Transverse colon (tissue), 4 donors: ENCODE measurements around the gene STRIP2. TPM values are rescaled to one million over a fixed set of nuclear protein-coding genes. Genes with fewer than 3 reads are reported as not detected.

Experiments
- DNase-seq: peaks from one replicate; pipeline ENCODE4 v3.0.0-alpha.2; 2019
- H3K27ac ChIP-seq, 4 donors: fragments of 200-600 bp; sonication (generic); 2 replicates each; pipeline ENCODE4 v1.5.1; 2016 to 2018; ENCODE audit warnings: inconsistent platforms in 4 of 4
- H3K27me3 ChIP-seq: fragments of 200-600 bp; sonication (generic); 2 replicates; pipeline ENCODE4 v1.5.1; 2017; ENCODE audit warnings: inconsistent platforms
- H3K36me3 ChIP-seq, 4 donors: fragments of 200-600 bp; sonication (generic); 2 replicates each; pipeline ENCODE4 v1.5.1; 2017 to 2019; ENCODE audit warnings: inconsistent platforms in 4 of 4
- H3K4me1 ChIP-seq, 4 donors: fragments of 200-600 bp; sonication (generic); 2 replicates each; pipeline ENCODE4 v1.5.1; 2017 to 2020; ENCODE audit warnings: inconsistent platforms in 4 of 4
- H3K4me3 ChIP-seq, 4 donors: fragments of 200-600 bp; sonication (generic); 1 replicate in 1 of 4; 2 replicates in 3 of 4; pipeline versions ENCODE4 v1.5.1 to v1.6.1; 2017 to 2019; ENCODE audit warnings: inconsistent platforms in 4 of 4
- H3K9me3 ChIP-seq, 2 donors: fragments of 200-600 bp; sonication (generic); 2 replicates each; pipeline ENCODE4 v1.5.1; 2017 to 2019; ENCODE audit warnings: inconsistent platforms in 2 of 2
- CTCF ChIP-seq, 5 experiments: fragments of 200-600 bp in 3 of 5; fragments of 450-650 bp in 2 of 5; sonication (generic) in 3 of 5; IDR thresholded peaks; 1 replicate in 2 of 5; 2 replicates in 3 of 5; pipeline ENCODE4 v1.5.1; 2016 to 2017; ENCODE audit warnings: antibody characterized with exemption in 5 of 5, inconsistent platforms in 3 of 5, mild to moderate bottlenecking in 2 of 5, moderate library complexity in 1 of 5
- EP300 ChIP-seq: sonication (generic); formaldehyde crosslinking; IDR thresholded peaks from one replicate; pipeline ENCODE4 v1.6.1; 2017; ENCODE audit warnings: antibody characterized with exemption, low read depth
- POLR2A ChIP-seq: fragments of 450-650 bp; IDR thresholded peaks from one replicate; pipeline ENCODE4 v1.6.1; 2016; ENCODE audit warnings: antibody characterized with exemption, mild to moderate bottlenecking, moderate library complexity
- POLR2AphosphoS5 ChIP-seq, 3 donors: sonication (generic); formaldehyde crosslinking; IDR thresholded peaks; one replicate each; pipeline ENCODE4 v1.6.1; 2016; ENCODE audit warnings: antibody characterized with exemption in 3 of 3
- WGBS, 2 donors: methylation state at CpG; one replicate each; pipeline ENCODE4 v1.1.5; 2018; ENCODE audit warnings: low coverage in 1 of 2; 5-methylcytosine and 5-hydroxymethylcytosine counted together
- in situ Hi-C, 4 donors: fragments of 200-750 bp; cut with MboI; loops; one replicate each; pipeline versions ENCODE4 v1.15.0 to v1.15.1; 2017; ENCODE audit warnings: low sequenced_read_pairs in 3 of 4, low pct_ligation_motif_present in 1 of 4, low pct_unique_long_range_greater_than_20kb in 1 of 4
- intact Hi-C: fragments of 100-400 bp; cut with DNase I; formaldehyde crosslinking; loops from one replicate; pipeline ENCODE4 v1.15.1; 2023; ENCODE audit warnings: low total_unique reads
- total RNA-seq, 4 donors: library from RNA; depleted of rRNA; stranded (reverse); fragments of >200 nt; gene quantifications; one replicate each; pipeline ENCODE4 v1.1.0, GENCODE V29; 2016

STRIP2 gene
- total RNA-seq, 4 donors from 2014 or later, result 0.82 to 1.1 TPM; not detected in 2

GRCh38 chr7:129387537-129387936 lies 46.7 kb upstream of the STRIP2 start:
- WGBS, 2 donors, result 84 to 100% methylated on average over 2 of the region's 2 CpGs
- in situ Hi-C loops, result no loop called here
- Histone ChIP-seq H3K4me3 (no peak overlapping the region), H3K9me3 (no peaks in the 10 kb centered on the region), H3K27me3 (no peaks in the 10 kb centered on the region), H3K27ac (no peak overlapping the region), H3K36me3 (peaks cover 0 to 18% (median 8%) of the 10 kb centered on the region in 4 donors), H3K4me1 (no peaks in the 10 kb centered on the region)
- DNase-seq, result no peak
- intact Hi-C loops, result no loop called here
- no peak for TF ChIP-seq CTCF (IDR thresholded peaks at IDR 0.05)
- TF ChIP-seq POLR2AphosphoS5 (IDR thresholded peaks at IDR 0.05), result no peak
- TF ChIP-seq EP300, result no peak
- TF ChIP-seq POLR2A, result no peak

- no peak for DNase-seq
- in situ Hi-C loops (no loop called here), intact Hi-C loops (no loop called here)
- H3K36me3 ChIP-seq, result peaks cover 0 to 24% (median 11%) of the 10 kb centered on the region in 4 donors
- no peak overlapping the region for H3K4me3 ChIP-seq
- no peaks in the 10 kb centered on the region for H3K27me3 ChIP-seq
- 89 to 94% methylated on average over 8 of the region's 8 CpGs for WGBS, 2 donors
- no peaks in the 10 kb centered on the region for H3K9me3 ChIP-seq
- H3K4me1 ChIP-seq, result no peaks in the 10 kb centered on the region
- no peak overlapping the region for H3K27ac ChIP-seq
- no peak for TF ChIP-seq POLR2AphosphoS5 (IDR thresholded peaks at IDR 0.05)
- TF ChIP-seq CTCF (IDR thresholded peaks at IDR 0.05), result no peak
- TF ChIP-seq EP300, result no peak
- no peak for TF ChIP-seq POLR2A
These were observed 45.7 kb upstream of the STRIP2 start for GRCh38 chr7:129388333-129389098.

GRCh38 chr7:129389829-129390228 lies 44.4 kb upstream of the STRIP2 start:
- WGBS, 2 donors, result 66 to 67% methylated on average over 1 of the region's 1 CpG
- H3K27me3 ChIP-seq, result no peaks in the 10 kb centered on the region
- no peak for TF ChIP-seq POLR2AphosphoS5 (IDR thresholded peaks at IDR 0.05)
- TF ChIP-seq POLR2A, result no peak
- TF ChIP-seq EP300, result no peak
- no peak for TF ChIP-seq CTCF (IDR thresholded peaks at IDR 0.05)

GRCh38 chr7:129390314-129390713 lies 43.9 kb upstream of the STRIP2 start:
- no peaks in the 10 kb centered on the region for H3K9me3 ChIP-seq
- peaks cover 0 to 24% (median 9%) of the 10 kb centered on the region in 4 donors for H3K36me3 ChIP-seq
- in situ Hi-C loops, result no loop called here

More at GRCh38 chr7:129389829-129390228, 44.4 kb upstream of the STRIP2 start:
- Histone ChIP-seq H3K36me3 (peaks cover 0 to 24% (median 11%) of the 10 kb centered on the region in 4 donors), H3K27ac (no peak overlapping the region), H3K4me3 (no peak overlapping the region), H3K4me1 (no peaks in the 10 kb centered on the region), H3K9me3 (no peaks in the 10 kb centered on the region)
- no peak for DNase-seq
- intact Hi-C loops (no loop called here), in situ Hi-C loops (no loop called here)

More at GRCh38 chr7:129390314-129390713, 43.9 kb upstream of the STRIP2 start:
- H3K27me3 ChIP-seq, result no peaks in the 10 kb centered on the region
- DNase-seq, result no peak
- intact Hi-C loops, result no loop called here
- no peak for TF ChIP-seq CTCF (IDR thresholded peaks at IDR 0.05)
- no peak for TF ChIP-seq POLR2AphosphoS5 (IDR thresholded peaks at IDR 0.05)
- TF ChIP-seq POLR2A, result no peak
- TF ChIP-seq EP300, result no peak
- no peak overlapping the region for H3K4me3 ChIP-seq
- H3K27ac ChIP-seq, result no peak overlapping the region
- no peaks in the 10 kb centered on the region for H3K4me1 ChIP-seq
